HG02610 (cell line): Measurements from ENCODE around the gene TUBAL3.
"Not testable (repeated sequence)": the region's sequence is repeated elsewhere in the genome, so short reads cannot be mapped to it uniquely, and the experiment has no call there.

Experiments used
- ATAC-seq: cut with Tn5 transposase; IDR thresholded peaks from one replicate; pipeline ENCODE4 v1.9.1; 2021; ENCODE audit warnings: mild to moderate bottlenecking, moderate library complexity; ENCODE audit not compliant: unreplicated experiment

Gene TUBAL3

DNA sequence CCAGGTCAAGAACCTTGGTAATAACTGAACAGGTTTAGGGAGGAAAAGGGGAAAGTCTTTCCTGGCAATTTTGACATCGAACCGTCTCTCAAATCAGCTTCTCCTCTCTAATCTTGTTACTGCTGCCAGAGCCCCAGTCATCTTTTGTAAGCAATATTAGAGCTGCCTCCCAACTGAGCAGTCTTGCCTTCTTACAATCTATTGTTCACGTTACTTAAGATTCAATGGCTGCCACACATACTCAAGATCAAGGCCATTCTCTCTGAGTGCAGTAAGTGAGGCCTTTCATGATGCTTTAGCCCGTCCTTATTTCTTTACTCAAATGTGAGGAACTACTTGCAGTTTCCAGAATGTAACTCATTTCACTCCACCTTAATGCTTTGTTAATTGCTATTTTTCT, 20.1 kb upstream of the TUBAL3 start:
- no peak for ATAC-seq

- ATAC-seq: no peak
Measured at GRCh38 chr10:5423771-5424170, 19.1 kb upstream of the TUBAL3 start.

DNA sequence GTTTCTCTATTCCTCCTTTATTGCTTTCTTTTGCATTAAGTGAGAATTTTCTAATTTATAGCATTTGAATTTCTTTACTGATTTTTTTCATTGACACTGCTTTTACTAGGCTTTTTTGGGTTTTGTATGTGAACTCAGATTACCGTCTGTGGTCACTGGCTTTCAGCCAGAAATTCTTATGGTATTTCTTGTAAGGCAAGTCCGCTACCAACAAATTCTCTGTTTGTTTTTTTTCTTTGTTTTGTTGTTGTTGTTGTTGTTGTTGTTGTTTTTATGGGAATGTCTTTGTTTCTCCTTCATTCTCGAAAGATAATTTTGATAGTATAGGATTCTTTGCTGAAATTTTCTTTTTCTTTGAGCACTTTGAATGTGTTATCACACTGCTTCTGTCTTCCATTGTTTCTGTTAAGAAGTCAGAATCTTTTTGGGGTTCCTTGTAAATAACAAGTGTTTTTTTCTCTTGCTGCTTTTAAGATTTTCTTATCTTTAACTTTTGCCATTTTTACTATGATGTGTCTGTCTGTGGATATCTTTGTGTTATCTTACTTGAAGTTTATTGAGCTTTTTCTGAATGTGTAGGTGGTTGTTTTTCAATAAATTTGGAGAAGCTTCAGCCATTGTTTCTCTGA, 15.0 kb upstream of the TUBAL3 start:
- no peak for ATAC-seq

GRCh38 chr10:5418584-5418983, 14.0 kb upstream of the TUBAL3 start:
- no peak for ATAC-seq

DNA sequence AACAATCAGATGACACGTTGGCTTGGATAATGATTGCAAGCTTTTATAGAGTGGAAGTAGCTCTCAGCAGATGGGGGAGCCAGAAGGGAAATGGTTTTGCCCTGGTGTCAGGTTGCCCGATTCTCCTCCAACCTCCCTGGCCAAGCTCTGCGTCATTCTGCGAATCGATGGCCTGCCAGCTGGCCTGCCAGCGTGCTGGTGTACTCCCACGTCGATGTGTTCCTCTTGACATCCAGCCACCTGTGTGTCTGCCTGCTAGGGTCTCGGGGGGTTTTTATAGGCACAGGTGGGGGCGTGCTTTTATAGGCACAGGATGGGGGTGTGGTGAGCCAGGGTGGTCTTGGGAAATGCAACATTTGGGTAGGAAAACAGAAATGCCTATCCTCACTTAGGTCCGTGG, 12.4 kb upstream of the TUBAL3 start:
- no peak for ATAC-seq

GRCh38 chr10:5413012-5413938, 8.6 kb upstream of the TUBAL3 start:
- no peak for ATAC-seq

GRCh38 chr10:5412277-5412941, 7.8 kb upstream of the TUBAL3 start, which contains the start of gene NET1:
NET1 (plus strand) TSS chr10:5412557; CDS start chr10:5412693, 136 bp downstream.
- peak; percentile 94 for ATAC-seq

GRCh38 chr10:5411941-5412276, 7.3 kb upstream of the TUBAL3 start:
- peak; percentile 10 for ATAC-seq

GRCh38 chr10:5410787-5411186, 6.2 kb upstream of the TUBAL3 start:
- ATAC-seq: not testable (repeated sequence)

GRCh38 chr10:5406918-5407317, 2.3 kb upstream of the TUBAL3 start:
- ATAC-seq: no peak

DNA sequence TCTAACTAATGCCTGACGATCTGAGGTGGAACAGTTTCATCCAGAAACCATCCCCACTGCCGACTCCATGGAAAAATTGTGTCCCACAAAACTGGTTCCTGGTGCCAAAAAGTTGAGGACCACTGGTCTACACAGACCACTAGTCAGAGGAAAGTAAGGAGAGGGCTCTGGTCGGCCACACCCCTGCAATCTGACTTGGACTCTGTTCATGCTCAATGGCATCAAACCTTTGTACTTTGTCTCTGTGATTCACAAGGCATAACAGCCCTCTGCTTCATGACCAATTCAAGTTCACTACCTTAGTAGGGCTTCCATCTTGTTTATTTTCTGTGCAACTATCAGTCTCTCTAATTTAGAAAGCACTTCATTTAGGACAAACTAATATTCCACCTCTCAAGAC, 1.8 kb downstream of the TUBAL3 start:
- no peak for ATAC-seq

- no peak for ATAC-seq
Measured at GRCh38 chr10:5400468-5401240, 4.0 kb downstream of the TUBAL3 start.

- ATAC-seq: no peak
Measured at GRCh38 chr10:5399332-5399731, 5.3 kb downstream of the TUBAL3 start.

DNA sequence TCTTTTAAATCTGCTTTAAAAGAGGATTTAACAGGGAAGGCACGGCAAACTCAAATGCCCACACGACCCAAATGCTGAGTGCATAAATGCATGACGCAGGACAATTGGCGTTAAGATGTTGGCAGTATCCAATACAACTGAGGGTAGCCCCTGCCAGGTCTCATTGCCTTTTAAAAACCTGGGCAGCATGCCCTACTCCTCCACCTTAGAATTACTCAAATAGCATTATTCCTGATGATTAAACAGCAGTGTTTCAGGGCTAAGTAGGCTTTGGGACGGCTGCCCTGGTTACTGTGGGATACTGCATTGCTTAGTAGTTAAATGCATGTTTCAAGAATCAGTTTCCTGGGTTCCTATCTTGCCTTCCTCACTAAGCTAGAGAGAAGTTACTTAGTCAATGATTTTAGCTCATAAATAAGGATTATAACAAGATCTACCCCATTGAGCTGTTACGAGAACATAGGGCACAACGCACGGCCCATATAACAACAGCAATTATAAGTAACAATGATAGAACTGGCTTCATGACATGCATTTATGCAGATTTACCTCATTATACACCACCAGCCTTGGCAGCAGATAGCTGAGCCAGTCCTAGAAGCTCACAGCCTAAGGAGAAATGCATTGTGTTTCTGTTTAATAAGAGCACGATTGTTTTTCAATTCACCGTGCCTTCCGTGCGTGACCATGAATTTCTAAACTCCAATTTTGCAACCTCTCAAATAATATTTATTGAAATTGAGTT, 7.9 kb downstream of the TUBAL3 start:
- no peak for ATAC-seq

DNA sequence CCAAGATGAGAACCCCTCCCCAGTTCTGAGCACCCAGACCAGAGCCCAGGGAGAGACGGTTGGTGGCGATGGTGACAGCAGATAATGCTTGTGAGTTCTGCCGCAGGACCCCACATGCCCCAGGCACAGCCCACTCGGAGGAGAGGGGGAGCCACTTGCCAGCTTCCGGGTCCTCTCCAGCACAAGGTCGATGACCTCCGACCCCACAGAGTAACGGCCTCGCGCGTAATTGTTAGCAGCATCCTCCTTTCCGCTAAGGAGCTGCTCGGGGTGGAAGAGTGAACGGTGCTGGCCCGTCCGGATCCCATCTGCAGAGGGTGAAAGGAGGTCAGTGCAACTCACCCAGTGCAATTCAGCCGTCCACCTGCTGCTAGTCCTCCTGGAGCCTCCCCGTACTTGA, 9.5 kb downstream of the TUBAL3 start:
- ATAC-seq: no peak

GRCh38 chr10:5393529-5393928, 11.1 kb downstream of the TUBAL3 start:
- no peak for ATAC-seq

DNA sequence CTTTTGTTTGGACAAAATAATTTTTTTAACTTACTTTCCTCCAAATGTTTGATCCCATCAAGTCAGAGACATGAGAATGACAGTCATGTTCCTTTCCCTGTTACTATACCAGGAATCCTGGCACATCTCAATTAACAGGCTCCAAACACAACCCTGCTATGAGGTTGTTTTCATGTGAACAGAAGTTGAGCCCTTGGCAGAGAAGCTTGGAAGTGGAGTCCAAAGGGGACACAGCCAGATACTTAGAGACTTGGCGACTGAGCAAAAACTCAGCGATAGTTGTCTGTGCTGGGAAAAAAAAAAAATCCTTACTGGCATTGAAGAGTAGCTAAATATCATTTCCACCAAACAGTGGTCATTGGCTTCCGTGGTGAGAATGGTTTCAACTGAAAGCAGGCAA, 12.8 kb downstream of the TUBAL3 start:
- ATAC-seq: no peak

GRCh38 chr10:5390607-5391205, 13.9 kb downstream of the TUBAL3 start:
- ATAC-seq: no peak

DNA sequence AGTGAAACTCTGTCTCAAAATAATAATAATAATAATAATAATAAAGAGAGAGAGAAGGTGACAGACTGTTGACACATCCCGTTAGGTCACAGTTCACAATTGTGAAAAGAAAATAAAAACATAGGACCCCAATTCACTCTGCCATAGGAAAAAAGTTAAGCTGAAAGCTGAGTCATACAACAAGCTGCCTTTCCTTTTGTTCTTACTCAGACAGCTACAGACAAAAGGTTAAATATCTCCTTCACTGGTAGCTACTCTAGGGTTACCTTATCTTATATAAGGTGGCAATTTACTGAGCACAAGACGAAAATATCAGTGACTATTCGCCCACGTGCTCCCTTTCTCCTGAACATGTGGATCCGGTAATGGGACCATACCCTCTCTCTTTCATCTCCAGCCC, 17.5 kb downstream of the TUBAL3 start:
- ATAC-seq: no peak

GRCh38 chr10:5385224-5385623, 19.4 kb downstream of the TUBAL3 start:
- ATAC-seq: no peak
